ENCODE data around the gene DOCK8. TPM values are rescaled to one million over a fixed set of nuclear protein-coding genes. Genes with fewer than 3 reads are reported as not detected.

DOCK8 gene
- total RNA-seq, 4 donors from 2014 or later, result 11.6 to 46.1 (median 31.8) TPM

DNA sequence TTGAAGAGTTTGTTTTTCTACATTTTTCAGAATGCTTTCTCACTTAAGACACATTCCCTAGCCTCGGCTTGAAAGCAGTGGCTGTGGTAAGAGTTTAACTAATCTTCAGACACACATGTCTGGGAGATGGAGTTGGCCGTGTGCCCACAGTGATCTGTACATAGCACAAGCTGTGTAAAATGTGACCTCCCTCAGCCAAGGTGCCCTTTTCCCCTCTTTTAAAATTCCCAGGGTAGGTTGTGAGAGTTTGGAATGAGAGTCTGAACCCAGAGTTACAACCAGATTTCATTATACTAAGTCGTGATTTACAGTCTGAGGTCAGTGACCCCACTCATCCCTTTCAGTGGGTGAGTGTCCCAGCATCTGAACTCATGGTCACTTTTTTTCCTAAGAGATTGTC is 230.4 kb downstream of the DOCK8 start:
- ATAC-seq, result no peak
- Histone ChIP-seq H3K36me3 (peaks cover 0 to 95% of the 10 kb centered on the region in 2 donors), H3K4me1 (no peaks in the 10 kb centered on the region), H3K27me3 (no peaks in the 10 kb centered on the region), H3K4me3 (no peak overlapping the region), H3K9me3 (no peaks in the 10 kb centered on the region), H3K27ac (no peak overlapping the region)
- TF ChIP-seq POLR2AphosphoS5 (IDR thresholded peaks at IDR 0.05) (no peak), POLR2A (IDR thresholded peaks at IDR 0.05) (no peak), EP300 (IDR thresholded peaks at IDR 0.05) (no peak), CTCF (IDR thresholded peaks at IDR 0.05) (no peak)
- WGBS, 2 donors (ENCODE audit: low coverage in 1 of 2), result 40 to 41% methylated on average over 3 of the region's 3 CpGs

DNA sequence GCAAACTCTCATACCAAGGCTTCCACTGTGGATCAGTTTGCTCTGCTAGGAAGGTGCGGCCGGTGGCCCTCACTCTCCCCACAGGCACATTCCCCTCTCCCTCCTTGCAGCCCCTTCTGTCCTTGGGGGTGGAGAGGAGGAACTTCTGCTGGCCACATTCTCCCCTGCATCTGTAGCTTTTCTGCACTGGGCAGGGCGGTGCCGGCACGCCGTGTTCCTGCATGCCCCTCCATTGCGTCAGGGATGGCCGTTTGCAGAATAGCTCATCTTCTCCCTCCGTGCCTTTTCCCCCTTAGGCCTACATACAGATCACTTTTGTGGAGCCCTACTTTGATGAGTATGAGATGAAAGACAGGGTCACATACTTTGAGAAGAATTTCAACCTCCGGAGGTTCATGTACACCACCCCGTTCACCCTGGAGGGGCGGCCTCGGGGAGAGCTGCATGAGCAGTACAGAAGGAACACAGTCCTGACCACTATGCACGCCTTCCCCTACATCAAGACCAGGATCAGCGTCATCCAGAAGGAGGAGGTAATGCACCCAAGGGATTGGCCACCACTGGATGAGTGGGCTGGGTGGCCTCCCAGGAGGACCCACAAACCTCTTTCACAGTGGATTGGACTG is 231.5 kb downstream of the DOCK8 start:
- Histone ChIP-seq H3K9me3 (no peaks in the 10 kb centered on the region), H3K27me3 (no peaks in the 10 kb centered on the region), H3K27ac (no peak overlapping the region), H3K36me3 (peaks cover 0 to 95% of the 10 kb centered on the region in 2 donors), H3K4me3 (no peak overlapping the region), H3K4me1 (no peaks in the 10 kb centered on the region)
- 93 to 100% methylated on average over 1 to 4 of the region's 15 CpGs for WGBS, 2 donors (ENCODE audit: low coverage in 1 of 2)
- TF ChIP-seq CTCF (IDR thresholded peaks at IDR 0.05) (no peak), EP300 (IDR thresholded peaks at IDR 0.05) (no peak), POLR2A (IDR thresholded peaks at IDR 0.05) (no peak), POLR2AphosphoS5 (IDR thresholded peaks at IDR 0.05) (no peak)
- ATAC-seq, result no peak

DNA sequence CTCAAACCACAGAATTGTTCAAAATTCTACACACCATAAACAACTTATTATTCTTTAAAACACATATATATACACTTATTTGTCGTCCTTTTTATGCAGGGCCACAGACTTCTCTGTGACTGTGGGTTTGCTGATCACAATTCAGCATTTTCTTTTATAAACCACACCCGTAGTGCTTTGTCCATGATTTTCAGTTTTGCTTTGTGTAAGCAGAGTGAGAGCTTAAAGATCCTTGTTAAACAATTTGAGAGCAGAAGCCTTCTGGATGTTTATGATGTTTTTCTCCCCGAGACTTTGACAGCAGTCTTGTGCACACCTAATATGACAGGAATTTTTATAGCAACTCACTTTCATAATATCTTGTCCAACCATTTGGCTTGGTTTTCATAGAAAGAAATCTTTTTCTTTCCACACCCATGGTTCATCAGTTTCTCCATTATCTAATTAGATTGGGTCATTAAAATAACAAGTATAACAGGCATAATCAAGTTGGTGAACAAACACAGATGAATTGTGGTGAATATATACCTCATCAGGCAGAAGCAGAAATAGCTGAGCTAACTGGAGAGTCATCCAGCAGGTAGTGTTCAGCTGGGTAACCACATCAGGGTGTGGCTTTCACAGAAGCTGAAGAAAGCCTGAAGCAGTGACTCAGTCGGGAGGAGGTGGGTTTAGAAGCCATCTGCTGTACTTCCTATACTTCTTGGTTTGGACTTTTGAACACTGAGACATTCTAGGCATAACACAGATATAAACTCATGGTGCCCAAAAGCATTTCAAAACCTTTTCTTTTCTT is 232.8 kb downstream of the DOCK8 start:
- no peak for ATAC-seq
- 70% methylated on average over 4 of the region's 4 CpGs for WGBS, 2 donors (ENCODE audit: low coverage in 1 of 2)

DNA sequence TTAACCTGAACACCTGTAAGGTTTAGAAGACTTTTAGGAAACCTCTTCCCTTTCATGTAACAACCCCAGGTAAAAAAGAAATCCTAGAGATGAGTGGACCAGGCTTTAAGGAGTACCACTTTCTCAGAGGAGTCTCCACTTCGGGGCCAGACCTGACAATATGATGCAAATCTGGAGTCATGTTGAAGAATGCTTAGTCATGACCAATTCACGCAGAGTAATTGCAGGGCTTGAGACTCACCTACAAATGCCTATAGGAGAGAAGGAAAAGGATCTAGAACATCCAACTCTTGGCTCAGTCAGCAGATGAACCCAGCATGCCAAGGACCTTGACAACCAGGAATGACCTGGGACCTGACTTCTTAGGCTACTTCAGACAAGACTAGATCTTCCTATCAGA is 235.4 kb downstream of the DOCK8 start:
- 50 to 79% methylated on average over 2 of the region's 2 CpGs for WGBS, 2 donors (ENCODE audit: low coverage in 1 of 2)
- H3K27ac ChIP-seq, result no peak overlapping the region
- no peaks in the 10 kb centered on the region for H3K4me1 ChIP-seq
- H3K36me3 ChIP-seq, result peaks cover 0 to 85% of the 10 kb centered on the region in 2 donors
- H3K4me3 ChIP-seq, result no peak overlapping the region
- no peaks in the 10 kb centered on the region for H3K27me3 ChIP-seq
- ATAC-seq, result no peak
- H3K9me3 ChIP-seq, result no peaks in the 10 kb centered on the region
- TF ChIP-seq EP300 (IDR thresholded peaks at IDR 0.05) (no peak), POLR2AphosphoS5 (IDR thresholded peaks at IDR 0.05) (no peak), CTCF (IDR thresholded peaks at IDR 0.05) (no peak)

More for the DNA sequence above, 232.8 kb downstream of the DOCK8 start:
- H3K4me3 ChIP-seq, result no peak overlapping the region
- no peak overlapping the region for H3K27ac ChIP-seq
- H3K9me3 ChIP-seq, result no peaks in the 10 kb centered on the region
- TF ChIP-seq CTCF (IDR thresholded peaks at IDR 0.05), result no peak
- no peak for TF ChIP-seq EP300 (IDR thresholded peaks at IDR 0.05)
- TF ChIP-seq POLR2A (IDR thresholded peaks at IDR 0.05), result no peak
- TF ChIP-seq POLR2AphosphoS5 (IDR thresholded peaks at IDR 0.05), result no peak
- H3K36me3 ChIP-seq, result peaks cover 0 to 92% of the 10 kb centered on the region in 2 donors
- H3K27me3 ChIP-seq, result no peaks in the 10 kb centered on the region
- no peaks in the 10 kb centered on the region for H3K4me1 ChIP-seq

- H3K4me1 ChIP-seq, result no peaks in the 10 kb centered on the region
- TF ChIP-seq POLR2AphosphoS5 (IDR thresholded peaks at IDR 0.05) (no peak), CTCF (IDR thresholded peaks at IDR 0.05) (no peak), POLR2A (IDR thresholded peaks at IDR 0.05) (no peak), EP300 (IDR thresholded peaks at IDR 0.05) (no peak)
- H3K36me3 ChIP-seq, result peaks cover 0 to 84% of the 10 kb centered on the region in 2 donors
- no peaks in the 10 kb centered on the region for H3K27me3 ChIP-seq
- no peaks in the 10 kb centered on the region for H3K9me3 ChIP-seq
- no peak overlapping the region for H3K27ac ChIP-seq
- WGBS, 2 donors (ENCODE audit: low coverage in 1 of 2), result 85 to 88% methylated on average over 2 to 4 of the region's 4 CpGs
- H3K4me3 ChIP-seq, result no peak overlapping the region
- no peak for ATAC-seq
These were observed 235.9 kb downstream of the DOCK8 start for GRCh38 chr9:450561-450960.
